GM13976 (cell line): ENCODE measurements around the gene RNPEP.
A peak's percentile ranks its signal among the peaks of the same experiment; 100 is the strongest.

Source experiments
- DNase-seq: peaks from one replicate; pipeline ENCODE4 v3.0.0; 2012; ENCODE audit warnings: low spot score
- CTCF ChIP-seq: IDR thresholded peaks from 2 replicates; pipeline ENCODE4 v1.5.1; 2012; ENCODE audit warnings: borderline replicate concordance, mild to moderate bottlenecking; ENCODE audit not compliant: insufficient read depth; ENCODE audit errors: extremely low read depth, missing control alignments, control extremely low read depth
- in situ Hi-C: fragments of 300-500 bp; cut with MboI; formaldehyde crosslinking; loops from one replicate; pipeline ENCODE4 v1.12.0; 2022; ENCODE audit warnings: low sequenced_read_pairs, mixed read lengths, inconsistent platforms; ENCODE audit not compliant: unreplicated experiment

RNPEP gene

GRCh38 chr1:201945863-201946223, 36.6 kb upstream of the RNPEP start:
- in situ Hi-C loops, result no loop called here
- DNase-seq, result no peak
- TF ChIP-seq CTCF, result no peak

- in situ Hi-C loops, result no loop called here
- TF ChIP-seq CTCF, result no peak
- peak; percentile 33 for DNase-seq
Observed at GRCh38 chr1:201946224-201946908, 36.1 kb upstream of the RNPEP start, which contains the start of gene LMOD1. TSS of gene LMOD1 (minus strand) at chr1:201946548. CDS start at chr1:201946340, 208 bp downstream.

- in situ Hi-C loops, result no loop called here
- no peak for TF ChIP-seq CTCF
- no peak for DNase-seq
Observed at GRCh38 chr1:201947697-201948008, 34.8 kb upstream of the RNPEP start.

GRCh38 chr1:201949491-201949890, 33.0 kb upstream of the RNPEP start:
- no peak for TF ChIP-seq CTCF
- in situ Hi-C loops, result no loop called here
- DNase-seq, result no peak

- in situ Hi-C loops, result no loop called here
- DNase-seq, result no peak
- TF ChIP-seq CTCF, result no peak
Observed at GRCh38 chr1:201954263-201955008, 28.0 kb upstream of the RNPEP start.

- no peak for TF ChIP-seq CTCF
- in situ Hi-C loops, result no loop called here
- peak; percentile 97 for DNase-seq
Observed at GRCh38 chr1:201955009-201955728, 27.3 kb upstream of the RNPEP start, which contains the start of gene TIMM17A. TSS of gene TIMM17A (plus strand) at chr1:201955503. CDS start at chr1:201955527, 24 bp downstream.
